ENCODE data around the gene ITPK1. TPM values are rescaled to one million over a fixed set of nuclear protein-coding genes. Genes with fewer than 3 reads are reported as not detected.

ITPK1 gene
- total RNA-seq, 1 donor from 2014 or later = 24.3 TPM

DNA sequence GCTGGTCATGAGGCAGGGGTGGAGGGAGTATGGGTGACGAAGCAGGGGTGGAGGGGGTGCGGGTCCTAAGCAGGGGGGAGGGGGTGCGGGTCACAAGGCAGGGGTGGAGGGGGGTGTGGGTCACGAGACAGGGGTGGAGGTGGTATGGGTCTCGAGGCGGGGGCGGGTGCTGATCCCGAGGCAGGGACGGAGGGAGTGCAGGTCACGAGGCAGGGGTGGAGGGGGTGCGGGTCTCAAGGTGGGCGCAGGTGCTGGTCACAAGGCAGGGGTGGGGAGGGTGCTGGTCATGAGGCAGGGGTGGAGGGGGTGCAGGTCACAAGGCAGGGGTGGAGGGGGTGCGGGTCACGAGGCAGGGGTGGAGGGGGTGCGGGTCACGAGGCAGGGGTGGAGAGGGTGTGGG is 56.5 kb downstream of the ITPK1 start:
- DNase-seq = no peak

DNA sequence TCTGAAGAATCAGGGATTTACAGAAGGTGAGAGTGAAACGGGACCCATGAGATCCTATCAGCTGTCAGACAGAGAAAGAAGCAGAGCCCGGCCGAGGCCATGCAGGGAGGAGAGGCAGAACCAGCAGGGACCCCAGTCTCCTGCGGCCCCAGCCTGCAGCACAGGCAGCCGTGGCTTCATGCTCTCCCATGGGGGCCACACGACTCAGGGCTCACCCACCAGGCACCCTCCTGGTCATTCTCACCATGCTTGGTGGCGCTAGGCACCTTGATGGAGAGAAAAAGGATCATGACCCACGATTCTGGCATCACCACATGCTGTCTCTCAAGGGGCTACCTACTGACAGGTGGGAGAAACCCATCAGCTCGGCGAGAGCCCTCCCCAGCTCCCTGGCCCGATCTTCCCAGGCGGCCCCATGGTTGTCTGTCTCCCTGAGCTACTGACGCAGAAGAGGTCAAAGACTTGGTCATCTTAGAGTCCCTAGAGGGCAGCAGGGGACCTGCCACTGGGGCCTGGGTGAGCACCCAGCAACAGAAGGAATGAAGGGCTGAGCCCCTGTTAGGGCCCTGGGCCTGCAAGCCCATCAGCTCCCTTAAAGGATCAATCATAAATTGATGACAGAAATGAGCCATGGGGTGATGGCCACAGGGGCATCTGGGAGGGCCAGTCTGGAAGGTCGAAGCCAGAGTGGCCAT is 58.0 kb downstream of the ITPK1 start:
- no peak for DNase-seq

DNA sequence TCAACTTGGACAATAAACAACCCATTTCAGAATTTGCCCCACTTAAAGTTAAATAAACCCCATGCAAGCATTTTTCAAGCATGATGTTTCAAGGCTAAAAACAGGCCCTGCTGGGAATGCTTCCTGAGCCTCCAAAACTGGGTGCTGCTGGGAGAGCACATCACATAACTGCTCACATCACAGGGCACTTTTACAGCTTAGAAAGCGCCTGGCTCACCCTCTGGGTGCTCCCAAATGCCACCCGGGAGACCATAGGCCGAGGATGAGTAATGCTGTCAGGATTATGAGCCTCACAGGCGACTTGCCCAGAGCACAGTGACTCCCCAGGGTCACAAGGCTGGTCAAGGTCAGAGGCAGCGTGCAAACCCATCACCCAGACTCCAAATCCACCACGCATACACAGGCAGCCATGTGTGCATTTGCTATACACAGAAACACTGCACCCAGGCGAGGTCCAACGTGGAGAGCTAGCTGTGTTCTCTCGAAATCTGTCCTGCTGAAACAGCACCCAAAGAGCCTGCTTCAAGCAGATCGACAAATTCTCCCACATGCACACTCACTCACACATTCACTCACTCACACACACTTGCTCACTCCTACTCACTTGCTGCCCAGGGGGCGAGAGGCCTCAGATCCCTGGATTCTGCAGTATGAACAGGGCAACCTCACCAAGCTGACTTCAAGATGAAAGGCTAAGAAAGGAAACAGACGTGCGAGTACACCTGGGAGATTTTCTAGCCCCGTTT is 58.7 kb downstream of the ITPK1 start:
- DNase-seq = no peak

- DNase-seq = no peak
Observed at GRCh38 chr14:93056166-93056839, 59.4 kb downstream of the ITPK1 start.

- no peak for DNase-seq
Observed at GRCh38 chr14:93055651-93056115, 60.0 kb downstream of the ITPK1 start.

DNA sequence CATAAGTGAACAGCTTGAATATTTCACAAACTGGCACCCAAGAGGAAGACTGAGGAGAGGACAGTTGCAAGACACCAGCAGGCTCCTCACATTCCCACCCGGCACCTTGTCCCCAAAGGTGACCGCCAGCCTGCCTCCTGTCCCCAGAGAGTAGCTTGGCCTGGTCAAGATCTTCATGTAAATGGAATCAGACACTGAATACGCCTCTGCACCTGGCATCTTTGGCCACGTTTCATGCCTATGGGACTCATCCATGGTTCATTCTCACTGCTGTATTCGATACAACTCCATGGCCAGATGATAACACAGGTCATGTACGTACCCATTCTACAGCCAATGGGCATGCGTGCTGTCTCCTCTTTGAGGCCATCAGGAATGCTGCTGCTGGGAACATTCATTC is 60.8 kb downstream of the ITPK1 start:
- DNase-seq = no peak

GRCh38 chr14:93054006-93054405 is 61.7 kb downstream of the ITPK1 start:
- no peak for DNase-seq

GRCh38 chr14:93051600-93052546 is 63.9 kb downstream of the ITPK1 start:
- no peak for DNase-seq

DNA sequence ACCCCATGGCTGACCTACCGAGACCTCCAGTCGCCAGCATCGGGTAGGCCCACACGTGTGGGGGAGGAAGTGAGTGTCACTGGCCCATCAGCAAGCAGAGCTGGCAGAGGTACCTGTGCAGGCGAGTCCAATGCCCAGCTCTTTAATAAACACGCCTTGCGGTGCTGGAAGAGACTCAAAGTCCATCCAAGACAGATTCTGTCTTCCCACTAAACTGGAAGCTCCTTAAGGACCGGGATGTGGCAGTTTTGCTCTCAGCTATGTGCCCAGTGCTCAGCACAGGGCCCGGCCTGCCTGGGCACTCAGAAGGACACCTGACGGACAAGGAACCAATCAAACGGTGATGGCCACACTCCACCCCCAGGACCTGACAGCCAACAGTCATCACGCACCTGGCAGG is 65.0 kb downstream of the ITPK1 start:
- no peak for DNase-seq

DNA sequence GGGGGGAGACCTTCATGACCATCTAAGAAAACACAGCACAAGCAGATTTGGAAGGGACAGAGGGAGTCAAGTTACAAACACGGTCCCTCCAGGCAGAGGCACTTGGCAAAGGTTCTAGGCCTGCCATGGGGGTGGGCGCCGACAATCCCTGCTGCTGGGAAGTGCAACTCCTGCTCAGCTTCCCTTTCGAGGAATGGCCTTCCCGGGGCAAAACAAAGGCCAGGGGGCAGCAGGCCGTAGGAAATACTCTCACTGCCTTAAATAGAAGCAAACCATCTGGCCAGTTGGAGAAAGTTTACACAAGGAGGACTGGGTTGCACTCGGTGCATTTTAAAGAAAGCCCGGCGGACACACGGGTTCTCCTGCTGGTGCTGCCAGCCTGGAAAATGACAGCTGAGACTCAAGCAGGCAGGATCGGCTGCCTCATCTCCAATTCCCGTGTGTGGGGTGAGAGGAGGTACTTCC is 65.8 kb downstream of the ITPK1 start:
- DNase-seq = no peak

- no peak for DNase-seq
Observed at GRCh38 chr14:93049315-93049714, 66.4 kb downstream of the ITPK1 start.

DNA sequence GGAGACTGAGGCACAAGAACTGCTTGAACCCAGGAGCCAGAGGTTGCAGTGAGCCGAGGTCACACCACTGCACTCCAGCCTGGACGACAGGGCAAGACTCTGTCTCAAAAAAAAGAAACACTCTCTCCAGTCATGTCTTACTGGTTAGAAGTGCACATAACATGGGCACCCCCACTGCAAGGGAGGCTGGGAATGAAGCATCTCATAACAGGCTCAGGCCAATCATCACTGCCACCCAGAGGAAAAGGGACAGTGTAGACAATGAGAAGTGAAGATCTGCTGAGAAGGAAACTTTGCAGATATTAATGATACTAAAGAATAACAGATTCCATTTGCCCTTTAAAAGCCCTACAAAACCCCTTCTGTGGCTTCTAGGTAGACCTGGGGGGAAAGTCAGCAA is 66.9 kb downstream of the ITPK1 start:
- DNase-seq = no peak

GRCh38 chr14:93047661-93048060 is 68.1 kb downstream of the ITPK1 start:
- no peak for DNase-seq

GRCh38 chr14:93047157-93047556 is 68.6 kb downstream of the ITPK1 start:
- DNase-seq = no peak

GRCh38 chr14:93046705-93047050 is 69.0 kb downstream of the ITPK1 start:
- no peak for DNase-seq

DNA sequence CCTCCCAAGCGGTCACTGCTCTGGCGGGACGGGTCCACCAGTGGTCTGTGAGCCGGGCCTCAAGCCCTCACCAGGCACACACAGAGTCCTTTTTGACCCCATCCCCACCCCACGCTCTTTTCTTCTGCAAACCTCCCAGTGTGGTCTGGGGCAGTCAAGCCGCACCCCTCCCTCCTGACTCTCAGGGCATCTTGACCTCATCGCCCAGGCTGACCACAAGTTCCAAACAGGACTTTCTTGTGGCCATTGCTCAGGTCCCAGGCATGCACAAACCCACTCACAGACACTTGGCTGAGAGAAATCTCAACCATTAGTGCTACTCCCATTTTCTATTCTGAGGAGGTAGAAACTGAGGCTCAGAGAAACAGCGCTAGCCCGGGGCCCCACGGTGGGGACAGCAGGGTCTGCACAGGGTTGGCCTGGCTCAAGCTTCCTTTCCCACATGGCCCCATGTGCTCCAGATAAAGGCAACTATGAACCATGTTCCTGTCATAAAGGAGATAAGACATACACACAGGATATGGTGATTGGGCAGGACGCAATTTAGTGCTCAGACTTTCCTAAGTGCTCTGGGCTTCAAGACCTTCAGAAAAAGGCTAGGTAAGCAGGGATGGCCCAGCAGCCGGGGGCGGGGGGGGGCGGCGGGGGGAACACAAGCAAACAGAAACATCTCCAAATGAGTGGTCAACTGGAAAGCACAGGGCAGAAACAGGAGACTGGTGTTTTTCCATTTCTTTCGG is 69.6 kb downstream of the ITPK1 start:
- no peak for DNase-seq

GRCh38 chr14:93045211-93045674 is 70.5 kb downstream of the ITPK1 start:
- no peak for DNase-seq

DNA sequence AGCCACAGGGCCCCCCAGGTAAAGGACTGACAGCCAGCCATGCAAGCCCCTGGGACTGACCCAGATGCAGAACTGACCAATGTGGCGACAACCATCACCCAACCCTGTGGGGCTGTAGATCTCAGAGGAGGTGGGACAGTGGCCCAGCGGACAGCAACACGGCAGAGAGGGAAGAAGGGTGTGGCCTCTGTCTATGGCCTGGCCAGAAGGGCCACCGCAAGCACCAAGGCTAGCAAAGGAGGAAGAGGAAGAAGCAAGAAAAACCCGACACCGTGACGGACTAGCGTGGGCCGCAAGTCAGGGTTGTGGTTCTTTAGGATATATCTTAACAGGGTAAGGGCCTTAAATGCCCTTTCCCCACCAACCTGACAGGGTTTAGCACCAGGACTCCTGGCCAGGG is 71.2 kb downstream of the ITPK1 start:
- DNase-seq = no peak

DNA sequence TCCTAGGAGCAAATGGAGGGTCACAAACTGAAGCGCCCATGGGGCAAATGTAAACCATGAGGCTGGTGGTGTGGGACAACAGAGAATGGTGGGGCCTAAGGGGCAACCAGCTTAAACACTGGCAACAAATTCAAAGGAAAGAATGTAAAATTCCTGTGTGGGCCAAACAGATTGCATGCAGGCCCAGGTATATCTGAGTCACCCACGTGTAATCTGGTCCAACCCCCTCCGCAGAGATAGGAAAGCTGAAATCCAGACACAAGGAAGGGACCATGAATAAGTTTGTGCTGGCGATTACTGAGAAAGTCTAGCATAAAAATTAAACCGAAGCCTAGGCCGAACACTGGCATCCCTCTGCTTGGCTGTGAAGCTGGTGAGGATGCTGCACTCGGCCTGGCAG is 71.6 kb downstream of the ITPK1 start:
- DNase-seq = no peak

GRCh38 chr14:93042968-93043940 is 72.5 kb downstream of the ITPK1 start:
- DNase-seq = no peak

Measured in occipital lobe (tissue), 2 donors.